NT2/D1 (cell line): ENCODE data around the gene GRB10.

ENCODE experiments used
- YY1 ChIP-seq: IDR thresholded peaks from 2 replicates; pipeline ENCODE4 v1.6.1; 2011; ENCODE audit not compliant: insufficient read length, insufficient read depth
- ZNF274 ChIP-seq: IDR thresholded peaks from 2 replicates; pipeline ENCODE4 v1.6.1; 2011; ENCODE audit warnings: mild to moderate bottlenecking, low read depth, low read length

DNA sequence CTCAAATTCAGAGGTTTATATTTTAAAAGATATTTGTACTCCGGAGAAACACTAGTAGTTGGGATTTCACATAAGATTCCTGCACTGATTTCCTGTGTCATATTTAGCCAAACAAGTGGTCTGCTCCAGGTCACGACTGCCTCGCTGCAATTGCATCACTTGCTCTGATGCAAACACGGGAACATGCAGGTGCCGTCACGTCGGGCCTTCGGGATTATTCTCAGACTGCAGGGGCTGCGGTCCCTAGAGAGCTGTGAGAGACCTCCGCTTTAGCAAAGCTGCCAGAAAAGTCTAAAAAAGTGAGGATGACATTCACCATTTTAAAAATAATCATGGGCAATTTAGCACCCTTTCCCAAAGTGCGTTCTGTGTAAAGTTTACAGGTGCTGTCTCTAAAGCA lies 124.0 kb downstream of the GRB10 start:
- TF ChIP-seq ZNF274: no peak
- no peak for TF ChIP-seq YY1
